ENCODE data around the gene CLEC16A.
"Not testable (repeated sequence)": the region's sequence is repeated elsewhere in the genome, so short reads cannot be mapped to it uniquely, and the experiment has no call there.

CLEC16A gene

DNA sequence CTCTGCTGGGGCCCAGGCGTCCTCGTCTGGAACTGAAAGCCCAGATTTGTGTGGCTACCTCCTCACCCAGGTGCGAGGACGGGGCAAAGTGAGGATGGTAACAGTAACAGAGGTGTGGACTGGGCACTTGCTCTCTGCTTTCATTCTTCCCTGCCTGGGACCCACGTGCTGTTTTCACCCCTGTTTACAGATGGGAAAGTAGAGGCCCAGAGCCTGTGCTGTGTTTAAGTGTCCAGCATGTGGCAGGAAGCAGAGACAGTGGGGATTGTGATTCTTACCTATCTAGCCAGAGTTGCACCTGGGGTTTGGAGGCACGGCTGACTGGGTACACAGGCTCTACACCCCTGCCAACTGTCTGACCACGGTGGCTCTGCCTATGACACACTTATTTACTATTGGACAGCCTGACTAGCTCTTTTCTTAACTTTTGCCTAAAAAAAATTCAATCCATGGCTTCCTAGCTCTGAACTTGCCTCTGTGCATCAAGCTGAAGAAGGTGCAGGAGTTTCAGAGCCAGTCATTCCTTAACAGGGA, 155.4 kb downstream of the CLEC16A start:
- DNase-seq (ENCODE audit: low spot score) = no peak

DNA sequence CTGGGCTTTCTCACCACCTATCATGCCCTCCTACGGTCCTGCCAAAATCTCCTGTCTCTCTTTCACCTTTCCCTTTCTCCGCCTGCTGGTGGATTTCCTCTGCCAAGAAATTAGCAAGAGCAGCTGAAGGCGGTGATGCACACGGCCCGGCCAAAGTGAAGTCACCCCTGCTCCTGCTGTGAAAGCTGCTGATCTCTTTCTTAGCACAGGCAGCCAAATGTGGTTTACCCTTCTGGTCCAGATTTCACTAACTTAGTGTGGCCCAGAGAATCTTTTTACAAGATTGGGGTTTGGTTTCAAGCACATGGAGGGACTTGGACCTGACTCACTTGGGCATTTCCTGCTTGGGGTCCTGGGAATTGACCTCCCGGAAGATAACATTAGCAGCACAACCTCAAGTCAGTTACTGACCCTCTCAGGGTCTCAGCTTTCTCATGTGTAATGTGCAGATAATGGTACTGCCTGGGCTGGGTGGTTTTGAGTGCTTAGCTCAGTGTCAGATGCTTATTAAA, 155.9 kb downstream of the CLEC16A start:
- DNase-seq (ENCODE audit: low spot score) = no peak

DNA sequence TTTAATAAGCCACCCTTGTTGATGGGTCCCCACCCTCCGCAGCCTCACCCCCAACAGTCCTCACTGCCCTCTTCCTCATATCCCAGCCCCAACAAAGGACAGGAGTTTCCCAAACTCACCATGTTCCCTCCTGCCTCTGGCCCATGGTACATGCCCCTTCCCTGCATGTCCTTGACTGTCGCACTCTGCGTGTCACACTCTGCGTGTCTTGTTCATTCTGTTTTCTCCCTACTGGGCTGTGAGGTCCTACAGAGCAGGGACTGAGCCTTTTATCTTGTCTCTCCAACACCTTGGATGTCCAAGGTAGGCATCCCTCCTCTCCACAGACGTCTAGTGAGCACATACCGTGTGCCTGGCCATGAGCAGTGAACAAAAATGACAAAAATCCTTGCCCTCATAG, 156.9 kb downstream of the CLEC16A start:
- no peak for DNase-seq (ENCODE audit: low spot score)

DNA sequence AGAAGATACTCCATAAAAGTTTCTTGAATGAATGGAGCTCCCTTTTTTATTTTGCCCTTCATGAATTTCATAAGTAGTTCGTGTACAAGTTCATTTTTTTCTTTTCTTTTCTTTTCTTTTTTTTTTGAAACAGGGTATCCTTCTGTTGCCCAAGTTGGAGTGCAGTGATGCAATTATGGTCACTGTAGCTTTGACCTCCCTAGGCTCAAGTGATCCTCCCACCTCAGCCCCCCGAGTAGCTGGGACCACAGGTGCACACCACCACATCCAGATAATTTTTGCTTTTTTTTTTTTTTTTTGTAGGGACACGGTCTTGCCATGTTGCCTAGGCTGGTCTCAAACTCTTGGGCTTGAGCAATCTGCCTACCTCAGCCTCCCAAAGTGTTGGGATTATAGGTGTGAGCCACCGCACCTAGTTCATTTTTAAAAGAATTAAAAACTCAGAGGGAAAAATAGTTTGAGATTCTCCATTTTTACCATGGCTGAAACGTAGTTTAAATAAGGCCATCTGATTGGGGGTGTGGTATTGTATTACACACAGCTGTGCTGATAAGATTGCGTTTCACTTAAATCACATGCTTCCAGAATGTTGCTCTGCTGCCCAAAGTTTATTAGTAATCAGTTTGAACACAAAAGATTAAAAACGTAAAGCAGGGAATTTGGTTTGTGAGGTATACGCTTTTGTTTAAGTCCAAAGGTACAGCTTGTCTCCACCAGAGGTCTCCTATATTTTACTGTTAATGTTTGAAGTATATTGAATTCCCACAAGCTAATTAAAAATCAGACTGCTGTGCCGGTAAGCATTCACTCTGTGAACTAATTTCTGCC, 157.5 kb downstream of the CLEC16A start:
- DNase-seq (ENCODE audit: low spot score) = no peak

DNA sequence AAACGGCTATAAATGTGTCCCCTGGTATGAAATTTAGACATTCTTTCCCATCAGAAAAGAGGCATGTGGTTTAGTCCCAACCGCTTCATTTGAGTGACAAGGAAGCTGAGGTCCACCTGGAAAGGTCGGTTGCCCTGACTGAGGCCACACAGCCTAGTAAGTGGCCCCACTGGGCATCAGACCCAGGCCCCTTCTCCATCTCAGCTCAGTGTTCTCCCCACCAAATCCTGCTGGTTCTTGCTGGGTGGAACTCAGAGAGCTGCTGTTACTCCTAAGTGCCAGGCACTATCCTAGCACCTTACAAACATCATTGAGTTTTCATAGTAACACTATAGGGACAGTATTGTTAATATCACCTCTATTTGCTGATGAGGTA, 158.1 kb downstream of the CLEC16A start:
- DNase-seq (ENCODE audit: low spot score) = no peak

DNA sequence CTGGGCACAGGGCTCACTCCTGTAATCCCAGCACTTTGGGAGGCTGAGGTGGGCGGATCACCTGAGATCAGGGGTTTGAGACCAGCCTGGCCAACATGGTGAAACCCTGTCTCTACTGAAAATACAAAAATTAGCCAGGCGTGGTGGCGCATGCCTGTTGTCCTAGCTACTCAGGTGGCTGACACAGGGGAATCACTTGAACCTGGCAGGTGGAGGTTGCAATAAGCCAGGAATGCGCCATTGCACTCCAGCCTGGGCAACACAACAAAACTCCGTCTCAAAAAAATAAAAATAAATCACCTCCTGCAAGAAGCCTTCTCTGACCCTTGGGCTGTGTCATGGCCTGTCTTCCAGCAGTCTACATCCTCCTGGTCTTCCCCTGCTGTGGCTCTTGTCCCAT, 158.9 kb downstream of the CLEC16A start:
- not testable (repeated sequence) for DNase-seq (ENCODE audit: low spot score)

DNA sequence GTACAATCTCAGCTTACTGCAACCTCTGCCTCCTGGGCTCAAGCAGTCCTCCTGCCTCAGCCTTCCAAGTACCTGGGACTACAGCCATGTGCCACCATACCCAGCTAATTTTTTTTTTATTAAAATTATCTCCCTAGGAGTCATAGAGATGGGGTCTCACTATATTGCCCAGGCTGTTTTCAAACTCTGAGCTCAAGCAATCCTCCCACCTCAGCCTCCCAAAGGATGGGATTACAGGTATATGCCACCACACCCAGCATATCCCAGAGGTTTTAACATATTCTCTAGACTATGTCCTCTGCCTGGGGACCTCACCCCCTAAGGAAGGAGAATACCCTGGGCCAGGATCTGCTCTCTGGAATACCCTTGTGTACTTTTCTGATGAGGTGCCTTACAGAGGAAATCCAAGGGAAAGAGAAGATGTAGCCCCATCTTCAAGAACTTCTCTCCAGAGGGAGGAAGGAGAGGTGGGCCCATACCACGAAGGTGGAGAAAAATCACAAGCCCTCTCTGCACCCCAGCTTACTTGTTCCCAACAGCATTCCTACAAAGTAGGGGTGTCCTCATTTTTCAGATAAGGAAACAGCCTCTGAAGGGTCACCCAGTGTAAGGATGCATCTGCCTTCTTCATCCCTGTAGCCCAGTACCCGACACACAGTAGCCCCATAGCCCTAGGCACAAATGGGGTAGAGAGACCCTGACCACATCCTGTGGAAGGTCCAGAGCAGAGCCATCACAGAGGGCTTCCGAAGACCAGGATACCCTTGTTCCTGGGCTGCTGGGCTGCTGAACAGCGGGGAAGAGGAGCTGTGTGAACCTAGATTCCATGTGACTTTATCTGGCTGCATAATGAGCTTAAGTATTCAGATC, 160.0 kb downstream of the CLEC16A start:
- no peak for DNase-seq (ENCODE audit: low spot score)

DNA sequence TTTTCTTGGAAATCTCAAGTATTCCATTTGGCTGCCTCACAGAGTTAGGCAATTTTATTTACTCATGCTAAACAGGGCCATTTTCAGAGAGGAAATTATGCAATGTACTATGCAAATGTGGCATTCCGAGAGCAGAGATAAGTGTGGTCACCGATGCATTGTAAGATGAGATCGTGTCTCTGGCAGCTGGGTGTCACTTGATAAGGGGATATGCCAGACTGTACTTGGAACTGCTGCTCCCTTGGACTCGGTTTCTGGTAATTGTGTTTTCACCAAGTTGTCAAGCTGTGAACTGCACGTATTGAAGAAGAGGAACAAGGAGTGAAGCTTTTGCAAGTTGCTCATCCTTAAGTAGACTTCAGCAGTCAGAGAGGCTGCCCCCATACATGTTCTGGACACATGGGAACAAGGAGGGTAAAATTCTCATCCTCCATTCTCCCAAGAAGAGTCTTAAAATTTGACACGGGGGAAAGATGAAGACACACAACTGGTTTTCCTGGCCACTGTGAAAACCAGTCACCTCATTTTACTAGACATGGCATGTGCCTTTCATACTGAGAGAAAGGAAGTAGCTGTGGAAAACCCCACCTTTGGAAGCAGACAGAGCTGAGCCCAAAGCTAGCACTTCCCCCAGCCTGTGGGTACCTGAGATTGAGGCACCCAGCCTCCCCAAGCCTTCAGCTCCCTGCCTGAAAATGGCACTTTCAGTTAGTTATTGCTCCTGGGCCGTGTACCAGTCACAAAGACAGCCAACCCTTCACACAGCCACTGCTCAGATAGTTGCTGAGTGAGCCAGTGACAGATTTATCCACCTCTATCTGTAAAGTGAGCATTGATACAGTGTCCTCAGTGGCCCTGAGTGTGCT, 160.9 kb downstream of the CLEC16A start:
- no peak for DNase-seq (ENCODE audit: low spot score)

DNA sequence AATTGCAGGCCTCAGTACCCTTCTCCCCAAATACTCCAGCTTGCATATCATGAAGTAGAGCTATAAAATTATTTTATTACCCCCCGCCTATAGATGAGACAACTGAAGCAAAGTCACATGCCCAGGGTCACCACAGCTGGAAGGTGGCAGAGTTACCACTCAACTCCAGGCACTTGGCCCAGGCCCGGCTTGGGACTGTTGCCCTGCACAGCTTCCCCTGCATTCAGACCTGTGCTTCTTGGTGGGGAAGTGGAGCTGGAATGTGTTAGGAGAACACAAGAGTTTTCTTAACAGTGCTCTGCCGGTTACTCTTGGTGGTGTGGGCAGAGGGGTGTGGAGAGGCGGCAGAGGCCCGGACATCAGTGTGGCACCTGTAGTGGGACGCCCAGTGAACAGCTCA, 162.4 kb downstream of the CLEC16A start:
- DNase-seq (ENCODE audit: low spot score) = no peak

DNA sequence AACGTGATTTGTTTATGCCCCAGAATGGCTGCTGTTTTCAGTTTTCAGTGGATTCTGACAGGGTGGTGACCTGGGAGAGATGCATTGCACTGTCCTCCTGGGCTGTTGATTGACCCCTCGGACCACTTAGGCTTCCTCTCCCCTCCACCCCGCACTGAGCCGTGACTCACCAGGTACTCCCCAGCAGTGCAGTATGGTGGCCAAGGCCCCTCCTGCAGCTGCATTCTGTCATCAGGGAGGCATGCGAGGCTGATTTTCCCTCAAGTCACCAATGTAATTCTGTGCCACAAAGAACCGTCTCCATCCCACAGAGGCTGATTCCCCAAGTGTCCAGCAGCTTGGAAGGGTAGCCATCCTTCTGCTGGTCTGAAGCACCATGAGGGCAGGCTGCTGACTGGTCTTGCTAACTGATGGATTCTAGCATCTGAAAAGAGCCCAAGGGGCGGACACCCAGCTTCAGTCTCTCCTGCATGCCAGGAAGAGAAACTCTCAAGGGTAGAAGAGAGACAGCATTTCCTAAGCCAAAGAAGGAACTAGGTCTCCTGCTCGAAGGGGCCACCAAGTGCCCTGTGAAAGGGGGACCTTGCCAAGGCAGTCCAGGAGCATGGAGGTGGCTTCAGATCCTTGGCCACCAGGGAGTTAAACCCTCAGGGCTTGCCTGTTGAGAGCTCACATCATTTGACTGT, 163.6 kb downstream of the CLEC16A start:
- no peak for DNase-seq (ENCODE audit: low spot score)

DNA sequence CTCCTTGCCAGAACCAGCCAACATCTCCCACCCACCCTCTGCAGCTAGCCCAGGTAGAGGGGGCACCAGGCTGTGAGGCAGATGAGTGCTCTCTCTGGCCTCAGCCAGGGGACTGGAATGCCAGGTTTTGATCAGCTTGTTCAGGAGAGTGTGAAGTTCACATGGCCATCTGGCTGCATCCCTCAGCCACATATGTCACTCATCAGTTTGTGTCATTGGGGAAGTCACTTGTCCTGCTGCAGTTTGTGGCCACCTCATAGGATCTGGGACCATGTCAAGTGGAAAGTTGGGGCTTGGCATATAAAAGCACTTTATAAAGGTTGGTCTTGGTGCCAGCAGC, 164.1 kb downstream of the CLEC16A start:
- no peak for DNase-seq (ENCODE audit: low spot score)

DNA sequence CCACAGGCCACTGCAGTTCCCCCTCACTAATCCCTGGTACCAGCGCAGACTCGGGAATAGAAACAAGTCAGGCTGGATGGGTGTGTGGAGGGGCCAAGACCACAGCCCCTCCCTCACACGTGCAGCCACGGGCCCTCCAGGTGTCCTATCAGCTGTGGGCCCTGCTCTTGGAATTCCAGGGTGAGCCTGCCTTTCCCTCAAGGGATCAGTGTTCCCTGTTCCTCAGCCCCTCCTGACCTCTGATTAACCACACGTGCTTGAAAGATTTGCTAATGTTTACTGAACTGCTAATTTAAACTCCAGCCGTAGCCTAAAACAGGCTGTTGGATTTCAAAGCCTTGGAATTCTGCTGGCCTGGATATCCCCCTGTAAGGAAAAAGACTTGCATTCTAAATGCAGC, 165.2 kb downstream of the CLEC16A start:
- DNase-seq (ENCODE audit: low spot score) = no peak

DNA sequence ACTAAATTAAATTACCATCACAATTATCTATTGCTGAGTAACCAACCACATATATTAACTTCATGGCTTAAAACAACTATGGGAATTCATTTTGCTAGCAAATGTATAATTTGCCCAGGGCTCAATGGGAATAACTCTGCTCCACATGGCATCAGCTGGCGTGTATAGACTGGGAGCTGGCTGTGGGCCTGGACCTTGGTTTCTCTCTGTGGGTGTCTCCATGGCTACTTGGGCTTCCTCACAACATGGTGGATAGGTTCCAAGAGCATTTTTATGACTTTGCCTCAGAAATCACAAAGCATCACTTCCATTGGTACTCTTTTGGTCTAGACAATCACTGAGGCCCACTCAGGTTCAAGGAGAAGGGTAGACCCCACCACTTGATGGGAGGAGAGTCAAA, 166.8 kb downstream of the CLEC16A start:
- no peak for DNase-seq (ENCODE audit: low spot score)

DNA sequence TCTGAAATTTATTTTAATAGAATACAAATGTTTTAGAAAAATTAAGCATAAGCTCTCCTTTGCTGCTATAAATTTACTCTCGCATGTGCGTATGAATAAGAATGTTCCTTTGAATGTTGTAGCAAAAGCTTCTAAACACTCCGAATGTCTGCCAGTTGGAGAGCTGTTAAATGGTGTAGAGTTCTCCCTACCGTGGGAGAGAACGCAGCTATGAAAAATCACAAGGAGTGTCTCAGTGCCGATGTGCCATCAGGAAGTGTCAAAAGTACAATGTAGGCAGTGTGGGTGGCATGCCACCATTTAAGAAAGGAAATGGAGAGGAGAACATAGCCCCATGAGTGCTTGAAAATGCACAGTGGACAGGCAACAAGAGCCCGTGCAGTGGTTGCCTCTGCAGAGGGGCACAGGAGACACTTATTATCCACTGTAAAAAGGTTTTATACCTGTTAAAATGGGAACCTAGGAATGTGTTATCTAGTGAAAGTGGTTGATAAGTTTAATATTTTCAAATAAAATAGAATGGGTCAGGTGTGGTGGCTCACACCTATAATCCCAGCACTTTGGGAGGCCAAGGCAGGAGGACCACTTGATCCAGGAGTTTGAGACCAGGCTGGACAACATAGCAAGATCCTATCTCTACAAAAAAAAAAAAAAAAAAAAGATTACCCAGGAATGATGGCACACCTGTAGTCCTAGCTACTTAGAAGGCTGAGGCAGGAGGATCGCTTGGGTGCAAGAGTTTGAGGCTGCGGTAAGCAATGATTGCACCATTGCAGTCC, 167.7 kb downstream of the CLEC16A start:
- no peak for DNase-seq (ENCODE audit: low spot score)

DNA sequence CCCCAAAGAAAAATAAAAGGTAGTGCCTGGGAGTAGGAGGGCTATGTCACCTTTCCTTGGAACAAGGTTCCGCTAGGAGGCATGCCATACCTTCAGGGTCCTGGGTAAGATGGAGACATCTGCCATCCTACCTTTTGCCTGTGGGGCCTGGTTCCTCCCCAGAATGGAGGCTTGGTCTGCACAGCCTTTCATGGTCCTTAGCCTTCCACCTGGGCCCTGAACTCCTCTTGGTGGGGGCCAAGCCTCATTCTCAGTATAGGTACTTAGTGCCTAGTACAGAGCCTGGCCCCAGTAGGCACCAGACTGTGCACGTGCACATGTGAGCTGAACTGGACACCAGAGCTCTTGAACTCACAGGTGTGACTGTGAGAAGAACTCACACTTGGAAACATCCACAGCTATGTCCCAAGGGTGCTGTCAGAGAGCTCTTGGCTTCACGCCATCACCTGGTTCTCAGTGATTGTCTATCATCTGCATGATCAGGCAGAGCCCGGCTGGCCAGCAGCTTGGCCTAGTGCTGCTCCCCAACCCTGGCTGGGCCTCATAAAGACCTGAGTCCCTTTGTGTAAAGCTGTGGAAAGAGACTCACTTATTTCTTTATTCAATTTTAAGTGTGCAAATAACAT, 168.5 kb downstream of the CLEC16A start:
- DNase-seq (ENCODE audit: low spot score) = no peak

DNA sequence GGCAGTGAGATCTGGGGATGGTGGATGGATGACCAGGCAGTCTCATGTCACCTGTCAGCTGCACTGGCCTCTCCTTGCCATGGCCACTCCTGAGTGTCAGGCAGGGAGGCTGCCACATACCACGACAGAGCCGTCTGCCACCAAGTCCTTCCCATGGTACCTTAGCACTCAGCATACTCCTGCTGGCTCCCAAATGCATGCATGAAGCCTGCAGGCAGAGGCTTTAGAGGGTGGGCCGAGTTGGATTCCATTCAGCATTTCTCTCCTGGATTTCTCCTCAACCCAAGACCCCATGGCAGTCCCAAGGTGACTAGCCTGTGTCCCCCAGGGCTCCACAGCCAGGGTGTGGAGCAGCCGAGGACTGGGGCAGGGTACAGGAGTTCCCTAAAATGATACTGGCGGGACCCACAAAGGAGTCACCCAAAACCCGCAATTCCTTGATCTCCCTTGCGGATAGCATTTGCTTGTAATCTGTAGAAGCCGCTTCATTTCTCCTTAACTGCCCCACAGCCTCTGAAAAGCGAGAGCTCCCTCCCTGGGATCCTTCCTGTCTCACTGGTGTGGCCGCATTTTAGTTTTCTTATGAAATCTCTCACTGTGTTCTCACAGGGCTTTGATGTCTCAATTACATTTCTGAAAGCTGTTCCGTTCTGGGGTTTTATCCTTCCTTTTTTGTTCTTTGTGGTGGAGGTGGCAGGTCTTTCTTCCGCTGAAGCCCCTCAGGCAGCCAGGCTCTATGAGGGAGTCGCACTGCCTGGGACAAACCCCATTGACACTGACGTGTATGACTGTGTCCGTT, 170.2 kb downstream of the CLEC16A start:
- DNase-seq (ENCODE audit: low spot score) = no peak

DNA sequence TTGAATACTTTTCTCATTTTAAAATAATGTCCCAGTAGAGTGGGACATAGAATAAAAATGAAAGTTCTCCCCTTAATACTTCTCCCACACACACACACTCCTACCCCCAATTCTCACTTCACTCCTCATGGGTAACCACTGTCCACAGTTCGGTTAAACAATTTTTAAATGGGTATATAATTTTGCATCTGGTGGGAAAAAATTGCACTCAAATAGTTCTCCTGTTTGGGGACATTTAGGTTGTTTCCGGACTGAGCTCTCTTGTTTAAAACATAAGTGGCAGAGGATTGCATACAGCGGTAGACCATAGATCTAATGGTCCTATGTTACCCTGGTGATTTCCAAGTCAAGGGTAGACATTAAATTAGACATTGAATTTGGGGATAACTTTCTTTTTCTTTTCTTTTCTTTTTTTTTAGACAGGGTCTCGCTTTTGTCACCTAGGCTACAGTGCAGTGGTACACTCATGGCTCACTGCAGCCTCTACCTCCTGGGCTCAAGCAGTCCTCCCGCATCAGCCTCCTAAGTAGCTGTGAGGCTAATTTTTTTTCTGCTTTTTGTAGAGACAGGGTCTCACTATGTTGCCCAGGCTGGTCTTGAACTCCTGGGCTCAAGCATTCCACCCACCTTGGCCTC, 173.3 kb downstream of the CLEC16A start:
- DNase-seq (ENCODE audit: low spot score) = no peak

DNA sequence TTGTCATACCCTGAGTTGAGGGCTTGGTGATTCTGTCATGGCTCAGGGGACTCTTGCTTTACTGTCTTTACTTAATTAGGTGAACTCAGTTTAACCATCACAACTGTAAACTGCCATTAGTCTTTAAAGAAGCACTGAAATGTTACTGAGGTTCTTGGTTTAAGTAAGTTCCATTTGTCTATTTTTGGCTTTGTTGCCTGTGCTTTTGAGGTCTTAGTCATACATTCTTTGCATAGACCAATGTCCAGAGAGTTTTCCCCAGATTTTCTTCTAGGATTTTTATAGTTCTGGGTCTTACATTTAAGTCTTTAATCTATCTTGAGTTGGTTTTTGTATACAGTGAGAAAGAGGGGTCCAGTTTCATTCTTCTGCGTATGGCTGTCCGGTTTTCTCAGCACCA, 174.1 kb downstream of the CLEC16A start:
- DNase-seq (ENCODE audit: low spot score) = no peak

DNA sequence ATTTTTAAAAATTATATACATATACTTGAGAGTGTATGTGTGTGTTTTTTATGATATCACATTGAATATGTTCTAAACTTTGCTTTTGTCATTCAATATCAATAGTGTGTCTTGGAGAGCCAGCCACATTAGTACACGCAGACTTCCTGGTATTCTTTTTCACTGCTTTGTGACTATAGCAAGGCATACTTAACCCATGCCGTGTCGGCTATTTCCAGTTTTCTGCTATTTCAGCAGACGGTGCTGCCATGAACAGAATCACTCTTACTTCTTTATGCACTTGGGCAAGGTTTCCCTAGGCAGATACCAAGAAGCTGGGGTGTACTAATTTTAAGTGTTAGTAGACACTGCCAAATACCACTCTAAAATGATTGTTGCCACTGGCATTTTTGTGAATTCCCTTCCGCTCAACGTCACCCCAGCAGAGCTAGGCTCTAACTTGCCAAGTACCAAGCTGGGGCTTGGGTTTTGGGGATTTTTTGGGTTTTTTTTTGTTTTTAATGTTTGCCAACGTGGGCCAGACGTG, 176.8 kb downstream of the CLEC16A start:
- DNase-seq (ENCODE audit: low spot score) = no peak
